Measurements from ENCODE around the gene RCL1. TPM values are rescaled to one million over a fixed set of nuclear protein-coding genes. Genes with fewer than 3 reads are reported as not detected.

Gene RCL1
- total RNA-seq, 4 donors from 2014 or later = 21.3 to 49.7 (median 37.7) TPM

DNA sequence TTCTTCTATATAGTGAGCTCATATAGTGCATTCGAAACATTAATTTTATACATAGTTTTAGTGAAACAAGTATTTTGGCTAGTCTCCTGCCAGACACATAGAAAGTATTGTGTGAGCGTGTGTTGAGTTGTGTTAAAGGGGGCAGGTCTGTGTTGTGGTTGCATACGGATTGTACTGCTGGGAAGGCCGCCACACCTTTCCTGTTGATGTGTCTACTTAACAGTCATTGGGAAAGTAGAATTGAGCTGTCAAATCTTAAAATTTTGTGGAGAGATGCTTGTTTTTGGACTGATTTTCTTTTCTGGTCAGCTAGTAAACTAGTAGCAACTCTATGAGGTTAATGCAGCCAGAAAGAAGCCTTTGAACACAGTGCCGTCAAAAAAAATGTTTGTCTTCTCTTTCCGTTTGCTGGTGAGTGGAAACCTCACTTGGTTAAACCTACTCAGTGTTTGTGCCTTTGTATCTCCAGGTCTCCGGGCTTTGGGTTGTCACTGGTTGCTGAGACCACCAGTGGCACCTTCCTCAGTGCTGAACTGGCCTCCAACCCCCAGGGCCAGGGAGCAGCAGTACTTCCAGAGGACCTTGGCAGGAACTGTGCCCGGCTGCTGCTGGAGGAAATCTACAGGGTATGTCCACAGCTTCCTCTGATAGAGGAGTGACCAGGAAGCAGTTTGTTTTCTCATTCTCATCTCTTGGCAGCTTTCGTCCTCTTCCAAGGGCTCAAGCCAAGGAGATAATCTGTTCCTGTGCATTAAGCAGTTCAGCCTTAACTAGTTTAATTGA lies 51.5 kb downstream of the RCL1 start:
- H3K27ac ChIP-seq = no peak overlapping the region
- TF ChIP-seq, protein P1, sequence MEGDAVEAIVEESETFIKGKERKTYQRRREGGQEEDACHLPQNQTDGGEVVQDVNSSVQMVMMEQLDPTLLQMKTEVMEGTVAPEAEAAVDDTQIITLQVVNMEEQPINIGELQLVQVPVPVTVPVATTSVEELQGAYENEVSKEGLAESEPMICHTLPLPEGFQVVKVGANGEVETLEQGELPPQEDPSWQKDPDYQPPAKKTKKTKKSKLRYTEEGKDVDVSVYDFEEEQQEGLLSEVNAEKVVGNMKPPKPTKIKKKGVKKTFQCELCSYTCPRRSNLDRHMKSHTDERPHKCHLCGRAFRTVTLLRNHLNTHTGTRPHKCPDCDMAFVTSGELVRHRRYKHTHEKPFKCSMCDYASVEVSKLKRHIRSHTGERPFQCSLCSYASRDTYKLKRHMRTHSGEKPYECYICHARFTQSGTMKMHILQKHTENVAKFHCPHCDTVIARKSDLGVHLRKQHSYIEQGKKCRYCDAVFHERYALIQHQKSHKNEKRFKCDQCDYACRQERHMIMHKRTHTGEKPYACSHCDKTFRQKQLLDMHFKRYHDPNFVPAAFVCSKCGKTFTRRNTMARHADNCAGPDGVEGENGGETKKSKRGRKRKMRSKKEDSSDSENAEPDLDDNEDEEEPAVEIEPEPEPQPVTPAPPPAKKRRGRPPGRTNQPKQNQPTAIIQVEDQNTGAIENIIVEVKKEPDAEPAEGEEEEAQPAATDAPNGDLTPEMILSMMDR (IDR thresholded peaks at IDR 0.05) = no peak
- no peak for TF ChIP-seq POLR2A (IDR thresholded peaks at IDR 0.05)
- no peaks in the 10 kb centered on the region for H3K27me3 ChIP-seq
- no peaks in the 10 kb centered on the region for H3K4me1 ChIP-seq
- no peaks in the 10 kb centered on the region for H3K36me3 ChIP-seq
- intact Hi-C loops (cut with DNase I; ENCODE audit: low total_unique reads) = no loop called here
- H3K4me3 ChIP-seq = no peak overlapping the region
- no peaks in the 10 kb centered on the region for H3K9me3 ChIP-seq
- DNase-seq = no peak

DNA sequence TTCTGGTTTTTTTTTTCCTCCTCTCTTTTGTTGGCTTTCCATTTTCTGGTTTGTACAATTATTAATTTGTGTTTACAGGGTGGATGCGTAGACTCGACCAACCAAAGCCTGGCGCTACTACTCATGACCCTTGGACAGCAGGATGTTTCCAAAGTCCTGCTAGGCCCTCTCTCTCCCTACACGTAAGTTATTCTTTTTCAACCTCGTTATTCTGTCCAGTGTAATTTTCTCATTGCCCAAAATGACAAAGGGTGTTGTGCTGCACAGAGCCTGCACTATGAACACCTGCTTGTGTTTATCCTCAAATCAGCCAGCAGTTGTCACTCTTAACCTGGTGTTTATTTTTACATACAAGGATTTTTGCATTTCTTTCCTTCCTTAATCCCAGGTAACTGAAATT lies 56.6 kb downstream of the RCL1 start:
- Histone ChIP-seq H3K36me3 (no peaks in the 10 kb centered on the region), H3K4me3 (no peak overlapping the region), H3K4me1 (no peaks in the 10 kb centered on the region), H3K9me3 (no peaks in the 10 kb centered on the region), H3K27me3 (no peaks in the 10 kb centered on the region), H3K27ac (no peak overlapping the region)
- TF ChIP-seq POLR2A (IDR thresholded peaks at IDR 0.05) = no peak
- TF ChIP-seq, protein P1 (IDR thresholded peaks at IDR 0.05) = no peak
- intact Hi-C loops (cut with DNase I; ENCODE audit: low total_unique reads) = no loop called here
- no peak for DNase-seq

DNA sequence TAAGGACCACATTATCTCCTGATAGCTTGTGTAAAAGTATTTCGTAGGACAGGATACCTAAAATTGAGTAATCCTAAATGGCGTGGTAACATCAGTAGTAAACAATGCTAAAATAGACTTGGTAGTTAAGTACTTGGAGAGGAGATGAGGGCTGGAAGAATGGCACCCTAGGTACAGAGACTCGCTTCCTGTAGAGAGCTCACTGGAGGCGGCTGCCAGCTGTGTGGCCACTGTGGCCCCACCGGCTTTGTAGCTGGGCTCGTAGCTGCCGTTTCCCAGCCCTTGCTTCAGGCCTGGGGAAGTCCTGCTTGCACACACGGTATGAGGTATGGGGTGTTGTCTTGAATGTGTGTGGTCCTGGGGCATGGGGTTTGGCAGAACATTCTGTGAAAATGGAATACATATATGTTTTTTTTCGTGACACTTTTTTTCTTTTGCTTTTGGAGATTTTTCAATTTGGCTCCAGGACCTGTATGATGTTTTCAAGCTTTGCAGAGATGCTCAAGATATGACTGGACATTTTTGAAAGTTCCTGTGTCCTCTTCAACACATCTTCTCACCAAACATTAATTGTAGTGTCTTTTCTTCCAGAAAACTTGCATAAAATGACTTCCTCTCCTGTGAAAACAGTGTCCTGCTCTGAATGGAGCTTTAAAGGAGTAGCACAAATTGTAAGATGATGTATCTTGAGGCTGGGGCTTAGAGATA lies 58.0 kb downstream of the RCL1 start:
- TF ChIP-seq, protein P1 (IDR thresholded peaks at IDR 0.05) = no peak
- no peak for TF ChIP-seq POLR2A (IDR thresholded peaks at IDR 0.05)
- Histone ChIP-seq H3K9me3 (no peaks in the 10 kb centered on the region), H3K4me3 (no peak overlapping the region), H3K27ac (no peak overlapping the region), H3K27me3 (no peaks in the 10 kb centered on the region), H3K36me3 (no peaks in the 10 kb centered on the region), H3K4me1 (no peaks in the 10 kb centered on the region)
- intact Hi-C loops (cut with DNase I; ENCODE audit: low total_unique reads) = no loop called here
- DNase-seq = no peak

DNA sequence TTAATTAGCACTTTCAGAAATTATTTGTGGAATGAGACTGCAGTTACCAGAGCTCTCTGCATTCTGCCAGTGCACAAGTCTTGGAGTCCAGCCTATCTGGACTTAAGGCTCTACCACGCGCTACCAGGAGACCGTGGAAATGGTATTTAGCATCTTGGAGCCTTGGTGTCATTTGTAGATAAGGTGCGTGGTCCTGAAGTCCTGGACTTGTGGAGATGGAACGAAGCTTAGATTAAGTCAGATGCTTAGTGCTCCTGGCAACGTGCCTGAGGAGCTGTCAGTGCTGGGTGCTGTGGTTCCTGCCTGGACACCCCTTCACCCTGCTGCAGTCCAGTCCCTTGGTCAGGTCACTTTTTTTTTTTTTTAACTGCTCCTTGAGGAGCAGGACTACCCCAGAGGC lies 59.7 kb downstream of the RCL1 start:
- H3K4me1 ChIP-seq = no peaks in the 10 kb centered on the region
- no peak overlapping the region for H3K4me3 ChIP-seq
- no peaks in the 10 kb centered on the region for H3K36me3 ChIP-seq
- no peaks in the 10 kb centered on the region for H3K9me3 ChIP-seq
- intact Hi-C loops (cut with DNase I; ENCODE audit: low total_unique reads) = no loop called here
- TF ChIP-seq POLR2A (IDR thresholded peaks at IDR 0.05) = no peak
- TF ChIP-seq, protein P1 (IDR thresholded peaks at IDR 0.05) = no peak
- DNase-seq = no peak
- no peaks in the 10 kb centered on the region for H3K27me3 ChIP-seq
- H3K27ac ChIP-seq = no peak overlapping the region

DNA sequence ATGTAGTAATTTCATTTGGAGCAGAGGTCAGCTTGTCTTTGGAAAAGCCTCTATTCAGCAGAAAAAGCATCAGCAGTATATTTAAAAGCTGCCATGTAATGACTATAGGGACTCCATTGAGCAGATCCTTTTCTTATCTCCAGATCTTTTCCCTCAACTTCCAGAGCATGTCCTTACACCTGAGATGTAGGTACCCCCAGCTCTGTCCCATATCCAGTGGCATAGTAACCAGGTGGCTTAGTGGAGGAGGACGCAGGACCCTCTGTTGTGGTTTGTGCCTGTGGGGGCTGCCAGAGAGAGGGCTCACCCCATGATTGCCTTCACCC lies 61.5 kb downstream of the RCL1 start:
- Histone ChIP-seq H3K4me3 (no peak overlapping the region), H3K27me3 (no peaks in the 10 kb centered on the region), H3K27ac (no peak overlapping the region), H3K9me3 (no peaks in the 10 kb centered on the region), H3K36me3 (no peaks in the 10 kb centered on the region), H3K4me1 (no peaks in the 10 kb centered on the region)
- intact Hi-C loops (cut with DNase I; ENCODE audit: low total_unique reads) = no loop called here
- TF ChIP-seq, protein P1 (IDR thresholded peaks at IDR 0.05) = no peak
- TF ChIP-seq POLR2A (IDR thresholded peaks at IDR 0.05) = no peak
- DNase-seq = no peak

Measured in uterus (tissue), 4 donors.